GM11168 (cell line): Measurements from ENCODE around the gene FILIP1L.

Source experiments
- in situ Hi-C: fragments of 300-500 bp; cut with MboI; formaldehyde crosslinking; loops from one replicate; pipeline ENCODE4 v1.12.0; 2022; ENCODE audit warnings: low sequenced_read_pairs; ENCODE audit not compliant: unreplicated experiment

FILIP1L gene

GRCh38 chr3:100127792-100128191 lies 13.5 kb upstream of the FILIP1L start:
- in situ Hi-C loops, result no loop called here

GRCh38 chr3:100125161-100125938 lies 11.0 kb upstream of the FILIP1L start:
- in situ Hi-C loops, result no loop called here

DNA sequence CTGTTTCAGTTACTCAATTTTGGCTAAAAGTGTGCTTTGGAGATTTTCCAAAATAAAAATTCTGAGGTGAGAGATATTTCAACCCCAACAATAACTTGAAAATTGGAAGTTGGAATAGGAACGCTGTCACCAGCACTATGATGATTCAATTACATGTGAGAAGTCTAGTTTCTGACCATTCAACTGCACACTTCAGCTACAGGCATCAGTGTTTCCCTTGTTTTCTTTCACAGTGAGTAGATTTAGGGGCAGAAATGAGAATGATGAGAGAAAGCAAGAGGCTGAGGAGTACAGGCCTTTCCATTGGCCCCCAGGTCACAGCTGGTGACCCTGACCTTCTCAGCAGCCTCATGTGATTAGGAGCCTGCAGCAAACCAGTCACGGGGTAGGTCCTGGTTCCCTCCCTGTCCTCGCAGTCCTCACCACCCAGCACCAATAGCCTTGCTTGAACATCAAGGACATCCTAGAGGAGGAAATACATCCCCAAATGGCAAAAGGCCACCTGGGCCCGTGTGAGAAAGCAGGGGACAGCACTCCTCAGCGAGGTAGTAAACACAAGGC lies 10.0 kb upstream of the FILIP1L start:
- in situ Hi-C loops, result no loop called here

GRCh38 chr3:100123112-100123511 lies 8.8 kb upstream of the FILIP1L start:
- in situ Hi-C loops, result no loop called here

GRCh38 chr3:100122321-100122720 lies 8.0 kb upstream of the FILIP1L start:
- in situ Hi-C loops, result no loop called here

DNA sequence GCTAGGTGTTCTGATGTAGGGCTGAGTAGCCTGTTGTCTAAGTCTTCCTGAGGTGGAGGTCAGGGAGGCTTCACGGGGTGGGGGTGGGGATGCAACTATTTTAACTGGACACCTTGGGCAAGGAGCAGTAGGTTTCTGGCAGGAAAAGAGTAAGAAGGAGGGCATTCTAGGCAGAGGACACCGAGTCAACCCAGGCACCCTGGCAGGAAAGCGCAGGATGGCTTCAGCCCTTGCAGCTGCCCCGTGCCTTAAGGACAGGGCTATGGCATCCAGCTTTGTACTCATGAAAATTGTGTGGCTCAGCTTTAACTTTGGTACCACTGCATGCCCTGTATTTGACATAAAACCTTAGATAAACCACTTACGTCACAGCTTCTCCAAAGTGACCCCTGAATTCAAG lies 6.4 kb upstream of the FILIP1L start:
- in situ Hi-C loops, result no loop called here

DNA sequence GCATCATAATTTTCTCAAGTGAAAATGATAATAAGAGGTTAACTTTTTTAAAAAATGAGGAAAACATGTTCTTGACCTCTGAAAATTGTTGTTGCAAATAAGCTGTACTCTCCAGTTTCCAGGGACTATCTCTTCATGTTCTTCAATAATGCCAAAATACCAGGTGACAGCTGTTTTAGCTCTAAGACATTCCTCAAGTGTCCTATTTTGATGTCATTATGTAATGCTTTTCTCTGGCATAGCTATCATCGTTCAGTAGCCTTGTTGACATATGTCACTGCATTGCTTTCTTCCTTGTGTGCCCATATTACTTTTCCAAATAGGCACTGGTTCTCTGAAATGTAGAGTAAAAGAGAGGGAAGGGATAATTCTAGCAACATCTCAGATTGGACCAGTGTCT lies 5.7 kb upstream of the FILIP1L start:
- in situ Hi-C loops, result no loop called here

DNA sequence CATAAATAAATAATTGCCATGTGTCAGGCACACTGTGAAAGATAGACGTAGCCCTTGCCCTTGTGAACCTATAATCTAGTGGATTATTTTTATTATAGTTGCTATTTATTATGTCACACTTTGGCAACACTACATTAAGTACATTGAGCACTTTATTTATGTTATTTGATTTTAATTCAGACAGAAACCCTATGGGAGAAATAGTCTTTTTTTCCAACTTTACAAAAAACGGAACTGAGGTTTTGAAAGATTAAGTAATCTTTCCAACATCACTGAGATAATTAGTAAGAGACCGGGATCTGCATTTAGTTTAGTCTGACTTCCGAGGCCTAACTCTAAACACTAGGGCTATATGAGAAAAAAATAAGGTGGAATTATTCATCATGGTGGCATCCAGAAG lies 2.8 kb upstream of the FILIP1L start:
- in situ Hi-C loops, result no loop called here

DNA sequence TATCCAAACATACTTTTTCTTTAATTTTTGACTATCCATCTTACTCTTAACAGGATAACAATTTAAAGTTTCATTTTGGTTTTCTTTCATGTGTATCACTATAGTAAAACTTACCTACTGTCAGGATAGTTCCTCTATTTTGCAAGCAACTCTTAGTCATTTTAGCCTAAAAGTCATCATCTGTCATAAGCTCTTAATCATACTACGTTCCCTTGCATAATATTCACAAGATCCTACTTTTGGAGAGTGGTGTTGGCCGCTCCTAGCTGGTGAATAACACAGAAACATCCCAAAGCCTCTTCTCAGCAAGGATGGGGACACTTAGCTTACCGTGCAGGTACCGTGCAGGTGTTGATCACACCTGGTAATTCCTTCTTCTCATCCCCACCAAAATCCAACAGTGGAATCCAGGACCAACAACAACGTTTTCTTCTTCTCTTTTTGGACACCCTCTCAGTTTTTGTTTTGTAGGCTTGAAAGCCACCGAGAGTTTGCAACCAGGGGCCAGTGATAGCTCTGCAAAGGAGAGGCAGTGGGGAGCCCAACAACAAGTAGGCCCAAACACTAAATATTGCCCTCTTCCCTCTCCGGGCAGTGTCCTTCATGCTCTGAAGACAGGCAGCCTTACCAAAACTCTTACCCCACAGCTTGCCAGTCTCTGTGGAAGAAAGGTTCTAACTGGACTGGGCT lies 433 bp downstream of the FILIP1L start:
- in situ Hi-C loops, result no loop called here

DNA sequence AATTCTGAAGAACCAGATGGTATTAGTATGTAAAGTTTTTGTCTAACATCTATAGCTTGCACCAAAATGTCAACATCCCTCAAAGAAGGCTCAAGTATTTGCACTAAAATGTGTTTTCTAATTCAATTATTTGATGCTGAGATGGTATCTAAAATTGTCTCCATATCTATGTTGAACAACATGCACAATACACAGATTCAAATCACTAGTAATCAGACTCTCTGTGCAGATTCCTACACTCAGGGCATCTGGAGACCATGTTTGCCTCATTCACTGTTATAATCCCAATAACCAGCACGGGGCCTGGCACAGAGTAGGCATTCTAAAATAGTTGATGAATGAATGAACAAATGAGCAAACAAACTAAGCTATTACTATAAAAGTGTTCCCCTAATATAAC lies 2.6 kb downstream of the FILIP1L start:
- in situ Hi-C loops, result no loop called here

- in situ Hi-C loops, result no loop called here
Observed at GRCh38 chr3:100110162-100110561, 4.1 kb downstream of the FILIP1L start.

- in situ Hi-C loops, result no loop called here
Observed at GRCh38 chr3:100108464-100109079, 5.7 kb downstream of the FILIP1L start.

DNA sequence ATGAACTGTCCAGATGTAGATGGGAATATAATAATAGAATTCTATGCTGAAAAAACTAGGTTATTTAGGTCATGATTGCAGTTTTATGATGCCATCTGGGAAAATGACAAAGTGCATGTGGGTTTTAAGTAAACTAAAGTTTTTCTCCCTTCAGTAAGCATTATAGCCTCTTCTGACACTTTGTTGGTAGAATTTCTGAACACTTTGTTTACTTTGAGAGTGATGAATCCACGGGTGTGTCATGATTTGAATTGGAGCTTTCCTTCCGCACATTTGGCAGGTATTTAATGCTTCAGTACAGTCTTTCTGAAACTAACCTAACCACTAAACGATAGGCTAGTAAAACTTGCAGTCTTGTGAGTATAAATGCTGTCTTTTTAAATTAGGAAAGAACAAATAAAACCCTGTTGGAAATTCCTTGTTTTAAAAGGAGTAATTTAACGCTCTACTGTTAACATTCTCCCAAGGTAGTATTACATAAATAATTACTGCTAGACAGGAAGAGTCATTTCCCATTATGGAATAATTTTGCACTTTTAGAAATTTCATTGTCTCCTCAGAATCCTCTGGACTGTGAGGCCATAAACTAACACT lies 7.0 kb downstream of the FILIP1L start:
- in situ Hi-C loops, result no loop called here

DNA sequence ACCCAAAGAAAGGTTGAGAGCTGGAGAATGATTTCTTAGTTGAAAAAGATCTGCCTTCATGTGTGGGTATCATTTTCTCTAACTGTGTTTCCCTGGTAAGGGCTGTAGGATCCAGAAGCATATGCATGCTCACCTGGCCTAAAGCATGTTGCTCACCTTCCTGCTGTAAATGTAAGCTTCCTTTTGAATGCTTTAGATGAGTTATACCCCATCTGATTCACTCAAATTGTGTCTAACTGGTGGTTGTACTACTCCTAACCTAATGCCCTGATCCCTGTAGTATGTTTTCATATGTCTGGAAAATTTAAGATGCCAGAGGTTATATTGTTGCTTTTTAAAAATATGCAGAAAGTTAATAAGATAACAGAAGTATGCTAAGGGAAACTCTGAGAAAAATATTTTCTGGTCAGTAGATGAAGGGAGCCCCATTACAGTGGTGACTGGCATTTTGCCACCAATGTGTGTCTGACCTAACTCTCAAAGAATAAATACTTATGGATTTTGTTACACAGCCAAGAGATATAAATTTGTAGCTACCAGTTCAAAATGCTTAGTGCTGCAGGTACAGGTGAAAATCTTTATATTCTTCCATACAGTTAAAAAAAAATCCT lies 7.7 kb downstream of the FILIP1L start:
- in situ Hi-C loops, result no loop called here

- in situ Hi-C loops, result no loop called here
Observed at GRCh38 chr3:100106094-100106493, 8.2 kb downstream of the FILIP1L start.

DNA sequence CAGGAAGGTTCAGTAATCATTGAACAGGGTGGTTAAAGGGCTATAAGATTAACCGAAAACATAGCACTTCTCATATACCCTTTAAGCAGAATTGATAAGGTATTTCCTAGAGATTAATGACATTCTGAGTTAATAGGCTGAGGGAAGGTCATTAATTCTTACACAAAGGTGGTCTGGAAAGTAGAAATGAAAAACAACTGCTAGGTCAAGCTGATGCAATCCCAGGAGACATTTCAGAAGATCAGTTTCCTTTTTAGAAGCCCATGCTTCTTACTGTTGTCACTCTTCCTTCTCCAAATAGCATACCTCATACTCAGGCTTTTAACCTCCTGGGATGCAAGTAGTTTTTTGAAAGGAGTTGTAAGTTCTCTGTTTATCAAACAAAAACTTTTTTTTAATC lies 8.8 kb downstream of the FILIP1L start:
- in situ Hi-C loops, result no loop called here

GRCh38 chr3:100104817-100105413 lies 9.4 kb downstream of the FILIP1L start:
- in situ Hi-C loops, result no loop called here

- in situ Hi-C loops, result no loop called here
Observed at GRCh38 chr3:100104442-100104798, 9.9 kb downstream of the FILIP1L start.

GRCh38 chr3:100103558-100104441 lies 10.5 kb downstream of the FILIP1L start:
- in situ Hi-C loops, result no loop called here
